Measurements from ENCODE around the gene SERBP1. TPM values are rescaled to one million over a fixed set of nuclear protein-coding genes. Genes with fewer than 3 reads are reported as not detected.
A peak's percentile ranks its signal among the peaks of the same experiment; 100 is the strongest.

SERBP1 gene
- total RNA-seq, 4 donors from 2014 or later, result 173 to 241 (median 223) TPM

DNA sequence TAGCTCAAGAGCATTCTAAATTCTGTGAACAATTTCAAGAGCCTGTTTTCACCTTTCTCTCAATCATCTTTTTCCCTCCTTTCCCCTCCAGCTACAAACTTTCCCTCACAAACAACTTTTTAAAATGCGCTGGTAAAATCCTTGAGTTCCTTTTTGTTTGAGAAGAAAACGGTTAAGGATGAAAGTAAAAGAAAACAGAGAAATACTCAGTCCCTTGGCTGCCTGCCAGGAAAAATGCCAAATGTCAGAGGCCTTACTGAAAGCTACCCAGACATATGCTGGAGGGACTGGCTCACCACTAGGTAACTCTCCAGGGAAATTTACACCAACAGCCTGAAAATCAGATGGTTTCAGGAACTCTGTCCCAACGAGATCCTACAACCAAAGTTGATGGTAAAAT, 11.0 kb upstream of the SERBP1 start:
- DNase-seq (ENCODE audit: low spot score in 2 of 2), result peak; percentile 58 to 79
- no peak overlapping the region for H3K4me3 ChIP-seq
- TF ChIP-seq, protein P1, sequence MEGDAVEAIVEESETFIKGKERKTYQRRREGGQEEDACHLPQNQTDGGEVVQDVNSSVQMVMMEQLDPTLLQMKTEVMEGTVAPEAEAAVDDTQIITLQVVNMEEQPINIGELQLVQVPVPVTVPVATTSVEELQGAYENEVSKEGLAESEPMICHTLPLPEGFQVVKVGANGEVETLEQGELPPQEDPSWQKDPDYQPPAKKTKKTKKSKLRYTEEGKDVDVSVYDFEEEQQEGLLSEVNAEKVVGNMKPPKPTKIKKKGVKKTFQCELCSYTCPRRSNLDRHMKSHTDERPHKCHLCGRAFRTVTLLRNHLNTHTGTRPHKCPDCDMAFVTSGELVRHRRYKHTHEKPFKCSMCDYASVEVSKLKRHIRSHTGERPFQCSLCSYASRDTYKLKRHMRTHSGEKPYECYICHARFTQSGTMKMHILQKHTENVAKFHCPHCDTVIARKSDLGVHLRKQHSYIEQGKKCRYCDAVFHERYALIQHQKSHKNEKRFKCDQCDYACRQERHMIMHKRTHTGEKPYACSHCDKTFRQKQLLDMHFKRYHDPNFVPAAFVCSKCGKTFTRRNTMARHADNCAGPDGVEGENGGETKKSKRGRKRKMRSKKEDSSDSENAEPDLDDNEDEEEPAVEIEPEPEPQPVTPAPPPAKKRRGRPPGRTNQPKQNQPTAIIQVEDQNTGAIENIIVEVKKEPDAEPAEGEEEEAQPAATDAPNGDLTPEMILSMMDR (IDR thresholded peaks at IDR 0.05), result no peak
- TF ChIP-seq EP300 (IDR thresholded peaks at IDR 0.05) (no peak), POLR2A (IDR thresholded peaks at IDR 0.05) (no peak)
- WGBS, 2 donors, result 9 to 14% methylated on average over 3 of the region's 3 CpGs
- H3K4me1 ChIP-seq, result peaks cover 0 to 20% (median 7%) of the 10 kb centered on the region in 4 donors
- peak overlapping the region in 2 of 4 donors; percentile 2 to 44 for H3K27ac ChIP-seq
- no peaks in the 10 kb centered on the region for H3K27me3 ChIP-seq
- no peaks in the 10 kb centered on the region for H3K9me3 ChIP-seq
- H3K36me3 ChIP-seq, result no peaks in the 10 kb centered on the region

DNA sequence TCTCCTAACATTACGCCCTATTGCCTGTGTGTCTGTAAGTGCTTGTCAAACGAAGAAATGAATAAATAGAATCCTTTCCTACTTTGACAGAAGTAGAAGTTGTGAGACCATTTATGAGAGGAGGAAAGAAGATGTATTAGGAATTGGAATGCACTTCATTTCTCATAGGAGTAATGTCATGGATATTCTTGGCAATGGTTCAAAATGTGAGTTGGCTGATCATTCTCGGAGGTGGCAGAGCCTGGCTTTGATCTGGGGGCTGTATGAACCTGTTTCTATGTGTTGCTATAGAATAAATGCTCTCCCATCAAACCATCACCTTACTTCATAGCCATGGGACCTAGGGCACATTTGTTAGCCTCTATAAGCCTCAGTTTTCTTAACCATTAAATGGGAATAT, 10.1 kb upstream of the SERBP1 start:
- H3K27ac ChIP-seq, result peak overlapping the region in 2 of 4 donors; percentile 2 to 44
- WGBS, 2 donors, result 62 to 67% methylated on average over 3 of the region's 3 CpGs
- no peaks in the 10 kb centered on the region for H3K36me3 ChIP-seq
- DNase-seq (ENCODE audit: low spot score in 2 of 2), result no peak
- H3K9me3 ChIP-seq, result no peaks in the 10 kb centered on the region
- no peak overlapping the region for H3K4me3 ChIP-seq
- H3K27me3 ChIP-seq, result no peaks in the 10 kb centered on the region
- peaks cover 0 to 20% (median 7%) of the 10 kb centered on the region in 4 donors for H3K4me1 ChIP-seq
- TF ChIP-seq EP300 (IDR thresholded peaks at IDR 0.05) (no peak), POLR2A (IDR thresholded peaks at IDR 0.05) (no peak)
- TF ChIP-seq, protein P1 (IDR thresholded peaks at IDR 0.05), result no peak

DNA sequence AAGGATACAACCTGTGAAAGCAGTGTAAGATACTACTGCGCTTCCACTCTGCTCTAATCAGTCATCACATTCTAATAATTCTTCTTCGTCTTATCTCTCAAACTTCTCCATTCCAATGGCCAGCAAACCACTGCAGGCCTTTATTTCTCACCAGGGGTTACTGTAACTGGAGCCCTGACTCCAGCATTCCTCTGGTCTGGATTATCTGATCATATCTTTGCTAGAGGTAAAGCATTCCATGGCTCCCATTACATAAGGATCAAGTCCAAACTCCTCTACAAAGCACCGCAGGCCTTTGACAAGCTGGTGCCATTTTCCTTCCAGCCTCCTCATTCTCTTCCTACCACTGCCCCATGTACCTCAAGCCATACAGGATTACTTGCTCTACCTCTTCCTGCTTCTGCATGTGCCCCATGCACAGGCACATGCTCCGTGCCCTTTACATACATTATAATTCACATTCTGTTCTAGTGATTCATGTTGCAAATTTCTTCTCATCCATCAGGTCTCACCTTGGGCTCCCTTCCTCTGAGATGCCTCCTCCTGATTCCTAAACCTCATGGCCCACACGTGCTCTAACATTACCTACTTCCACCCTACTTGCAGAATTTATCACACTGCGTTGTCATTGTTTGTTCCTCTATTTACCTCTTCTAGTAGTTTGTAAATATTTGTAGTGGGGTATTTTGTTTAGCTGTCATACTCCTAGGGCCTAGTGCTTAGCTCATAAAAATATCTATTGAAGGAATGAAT, 9.3 kb upstream of the SERBP1 start:
- Histone ChIP-seq H3K4me1 (peaks cover 0 to 22% (median 7%) of the 10 kb centered on the region in 4 donors), H3K27ac (no peak overlapping the region), H3K36me3 (no peaks in the 10 kb centered on the region), H3K4me3 (no peak overlapping the region), H3K9me3 (no peaks in the 10 kb centered on the region), H3K27me3 (no peaks in the 10 kb centered on the region)
- TF ChIP-seq POLR2A (IDR thresholded peaks at IDR 0.05) (no peak), EP300 (IDR thresholded peaks at IDR 0.05) (no peak)
- TF ChIP-seq, protein P1 (IDR thresholded peaks at IDR 0.05), result no peak
- DNase-seq (ENCODE audit: low spot score in 2 of 2), result no peak
- WGBS, 2 donors, result 94 to 96% methylated on average over 6 of the region's 6 CpGs

DNA sequence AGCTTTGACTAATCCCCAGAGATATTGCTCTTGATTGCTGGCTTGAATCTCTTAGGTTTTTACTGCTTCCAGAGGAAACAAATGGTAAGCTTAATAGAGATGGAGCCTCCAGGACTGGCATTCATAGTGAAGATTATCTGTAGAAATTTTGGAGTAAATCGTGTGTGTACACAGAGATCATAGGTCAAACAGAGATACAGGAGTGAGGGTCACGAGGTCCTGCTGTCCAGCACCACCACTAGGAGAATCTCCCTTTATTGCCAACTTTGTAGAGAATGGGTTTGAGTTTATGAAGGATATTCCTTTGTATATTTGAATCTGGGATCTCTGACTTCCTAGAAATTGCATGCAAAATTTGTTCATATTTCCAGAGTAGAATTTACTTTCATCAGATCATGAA, 7.8 kb upstream of the SERBP1 start:
- no peak overlapping the region for H3K4me3 ChIP-seq
- H3K27ac ChIP-seq, result no peak overlapping the region
- TF ChIP-seq POLR2A (IDR thresholded peaks at IDR 0.05), result no peak
- TF ChIP-seq, protein P1 (IDR thresholded peaks at IDR 0.05), result no peak
- TF ChIP-seq EP300 (IDR thresholded peaks at IDR 0.05), result no peak
- no peaks in the 10 kb centered on the region for H3K27me3 ChIP-seq
- 63 to 64% methylated on average over 2 of the region's 2 CpGs for WGBS, 2 donors
- no peak for DNase-seq (ENCODE audit: low spot score in 2 of 2)
- H3K4me1 ChIP-seq, result peaks cover 0 to 32% (median 7%) of the 10 kb centered on the region in 4 donors
- no peaks in the 10 kb centered on the region for H3K36me3 ChIP-seq
- H3K9me3 ChIP-seq, result no peaks in the 10 kb centered on the region

DNA sequence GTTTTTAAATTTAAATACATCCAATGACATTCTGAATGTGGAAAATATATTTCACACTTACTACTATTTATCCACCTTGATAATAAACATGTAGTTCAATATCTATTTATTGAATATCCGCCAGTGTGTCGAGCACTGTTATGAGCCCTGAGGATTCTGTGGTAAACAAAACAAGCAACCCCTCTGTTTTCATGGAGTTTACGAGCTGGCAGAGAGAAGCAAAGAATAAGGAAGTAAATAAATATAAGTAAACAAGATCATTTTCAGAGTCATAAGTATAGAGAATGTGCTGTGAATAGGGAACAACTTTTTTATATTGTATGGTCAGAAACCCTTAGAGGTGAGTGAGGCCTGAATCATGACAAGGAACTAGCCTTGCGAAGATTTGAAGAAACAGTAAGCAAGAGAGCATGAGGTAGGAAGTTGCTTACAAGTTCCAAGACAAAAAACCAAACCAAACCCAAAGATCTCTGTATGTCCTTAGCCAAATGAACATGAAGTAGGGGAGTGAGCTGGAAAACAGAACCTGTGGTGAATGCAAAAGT, 6.4 kb upstream of the SERBP1 start:
- Histone ChIP-seq H3K36me3 (no peaks in the 10 kb centered on the region), H3K27me3 (no peaks in the 10 kb centered on the region), H3K4me1 (peaks cover 0 to 38% (median 8%) of the 10 kb centered on the region in 4 donors), H3K4me3 (no peak overlapping the region), H3K9me3 (no peaks in the 10 kb centered on the region), H3K27ac (no peak overlapping the region)
- DNase-seq (ENCODE audit: low spot score in 2 of 2), result no peak
- TF ChIP-seq, protein P1 (IDR thresholded peaks at IDR 0.05), result no peak
- TF ChIP-seq EP300 (IDR thresholded peaks at IDR 0.05) (no peak), POLR2A (IDR thresholded peaks at IDR 0.05) (no peak)
- WGBS, 2 donors, result 88 to 90% methylated on average over 4 of the region's 4 CpGs
